D721Med (cell line): ENCODE results near the gene PGA4.
"Not testable (repeated sequence)": the region's sequence is repeated elsewhere in the genome, so short reads cannot be mapped to it uniquely, and the experiment has no call there.

Source experiments
- DNase-seq: peaks from one replicate; pipeline ENCODE4 v3.0.0; 2011; ENCODE audit warnings: low spot score; ENCODE audit not compliant: insufficient read length
- FAIRE-seq: peaks from 2 replicates; lab custom pipeline; 2011; peaks lifted over from hg19 to GRCh38; lab: Jason Lieb, UNC
- CTCF ChIP-seq: IDR thresholded peaks from 2 replicates; pipeline ENCODE4 v1.5.1; 2012; ENCODE audit warnings: mild to moderate bottlenecking, control low read depth; ENCODE audit not compliant: insufficient read depth; ENCODE audit errors: missing control alignments

Gene PGA4

GRCh38 chr11:61194981-61195695, 27.0 kb upstream of the PGA4 start:
- DNase-seq = no peak
- no peak for TF ChIP-seq CTCF
- no peak for FAIRE-seq

- no peak for FAIRE-seq
Measured at GRCh38 chr11:61195719-61196118, 26.4 kb upstream of the PGA4 start.

GRCh38 chr11:61198361-61198760, 23.8 kb upstream of the PGA4 start:
- TF ChIP-seq CTCF = no peak
- DNase-seq = no peak
- no peak for FAIRE-seq

More at GRCh38 chr11:61195719-61196118, 26.4 kb upstream of the PGA4 start:
- no peak for DNase-seq
- no peak for TF ChIP-seq CTCF

- FAIRE-seq (no peak), DNase-seq (no peak)
- no peak for TF ChIP-seq CTCF
Measured at GRCh38 chr11:61198948-61199523, 23.1 kb upstream of the PGA4 start.

GRCh38 chr11:61201476-61201875, 20.7 kb upstream of the PGA4 start:
- FAIRE-seq (no peak), DNase-seq (no peak)
- no peak for TF ChIP-seq CTCF

GRCh38 chr11:61202950-61203746, 19.0 kb upstream of the PGA4 start, which contains the start of gene PGA3:
PGA3 (plus strand) TSS chr11:61203515; CDS start chr11:61203565, 50 bp downstream.
- FAIRE-seq, DNase-seq: not testable (repeated sequence)

GRCh38 chr11:61203873-61204272, 18.3 kb upstream of the PGA4 start:
- not testable (repeated sequence) for FAIRE-seq, DNase-seq

GRCh38 chr11:61204502-61205059, 17.6 kb upstream of the PGA4 start:
- not testable (repeated sequence) for FAIRE-seq, DNase-seq

GRCh38 chr11:61207636-61208310, 14.4 kb upstream of the PGA4 start:
- FAIRE-seq = not testable (repeated sequence)

GRCh38 chr11:61210629-61211028, 11.5 kb upstream of the PGA4 start:
- DNase-seq, FAIRE-seq: not testable (repeated sequence)

More at GRCh38 chr11:61207636-61208310, 14.4 kb upstream of the PGA4 start:
- DNase-seq = not testable (repeated sequence)

GRCh38 chr11:61211327-61211952, 10.7 kb upstream of the PGA4 start:
- FAIRE-seq, DNase-seq: not testable (repeated sequence)

- not testable (repeated sequence) for DNase-seq, FAIRE-seq
Measured at GRCh38 chr11:61212202-61212601, 9.9 kb upstream of the PGA4 start.
